ENCODE data around the gene TSPAN18.

DNA sequence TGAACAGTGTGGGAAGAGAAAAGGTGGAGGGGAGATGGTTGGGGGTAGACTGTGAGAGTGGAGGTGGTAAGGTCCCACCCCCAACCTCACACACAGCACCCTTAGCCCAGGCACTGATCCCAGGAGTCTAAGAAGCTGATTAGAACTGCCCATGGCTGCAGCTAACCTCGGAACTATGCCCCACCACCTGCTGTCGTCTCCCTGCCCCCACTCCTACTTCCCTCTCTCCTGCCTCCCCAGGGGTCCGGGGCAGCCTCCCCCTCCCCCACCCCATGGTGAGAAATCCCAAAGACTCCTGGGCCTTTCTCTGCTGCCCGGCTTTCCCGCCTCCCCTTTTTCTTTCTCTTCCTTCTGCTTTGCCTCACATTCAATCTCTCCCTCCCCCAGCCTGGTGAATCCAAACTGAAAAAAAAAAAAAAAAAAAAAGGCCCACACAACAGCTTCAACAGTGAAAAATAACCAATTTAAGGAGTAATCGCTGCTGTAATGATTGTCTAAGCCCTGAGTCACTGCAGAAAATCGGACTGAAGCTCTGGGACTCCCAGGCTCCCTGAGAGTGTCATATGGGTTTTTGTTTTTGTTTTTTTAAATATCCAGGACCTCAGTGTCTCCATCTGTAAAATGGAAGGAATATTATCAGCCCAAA is 233.6 kb downstream of the TSPAN18 start:
- TF ChIP-seq EZH2 (IDR thresholded peaks at IDR 0.05) (no peak), POLR2A (IDR thresholded peaks at IDR 0.05; ENCODE audit: borderline replicate concordance, extremely low read depth, insufficient read depth, insufficient read length) (no peak), TCF7L2 (IDR thresholded peaks at IDR 0.05; ENCODE audit: borderline replicate concordance, extremely low read depth, insufficient read depth, insufficient read length) (no peak), ZFX (IDR thresholded peaks at IDR 0.05) (no peak), RAD21 (IDR thresholded peaks at IDR 0.05; ENCODE audit: low read depth) (no peak), ZNF274 (IDR thresholded peaks at IDR 0.05; ENCODE audit: low read depth, low read length) (no peak), YY1 (IDR thresholded peaks at IDR 0.05; ENCODE audit: extremely low read depth, insufficient replicate concordance, low read depth, low read length) (no peak), POLR2AphosphoS5 (IDR thresholded peaks at IDR 0.05; ENCODE audit: low read depth, low read length) (no peak), SRF (IDR thresholded peaks at IDR 0.05; ENCODE audit: low read depth) (no peak), EZH2phosphoT487 (IDR thresholded peaks at IDR 0.05; ENCODE audit: borderline replicate concordance) (no peak), EGR1 (IDR thresholded peaks at IDR 0.05; ENCODE audit: low read depth) (no peak)
- TF ChIP-seq, protein P1, sequence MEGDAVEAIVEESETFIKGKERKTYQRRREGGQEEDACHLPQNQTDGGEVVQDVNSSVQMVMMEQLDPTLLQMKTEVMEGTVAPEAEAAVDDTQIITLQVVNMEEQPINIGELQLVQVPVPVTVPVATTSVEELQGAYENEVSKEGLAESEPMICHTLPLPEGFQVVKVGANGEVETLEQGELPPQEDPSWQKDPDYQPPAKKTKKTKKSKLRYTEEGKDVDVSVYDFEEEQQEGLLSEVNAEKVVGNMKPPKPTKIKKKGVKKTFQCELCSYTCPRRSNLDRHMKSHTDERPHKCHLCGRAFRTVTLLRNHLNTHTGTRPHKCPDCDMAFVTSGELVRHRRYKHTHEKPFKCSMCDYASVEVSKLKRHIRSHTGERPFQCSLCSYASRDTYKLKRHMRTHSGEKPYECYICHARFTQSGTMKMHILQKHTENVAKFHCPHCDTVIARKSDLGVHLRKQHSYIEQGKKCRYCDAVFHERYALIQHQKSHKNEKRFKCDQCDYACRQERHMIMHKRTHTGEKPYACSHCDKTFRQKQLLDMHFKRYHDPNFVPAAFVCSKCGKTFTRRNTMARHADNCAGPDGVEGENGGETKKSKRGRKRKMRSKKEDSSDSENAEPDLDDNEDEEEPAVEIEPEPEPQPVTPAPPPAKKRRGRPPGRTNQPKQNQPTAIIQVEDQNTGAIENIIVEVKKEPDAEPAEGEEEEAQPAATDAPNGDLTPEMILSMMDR (IDR thresholded peaks at IDR 0.05 in 2 of 3, conservative IDR thresholded peaks at IDR 0.05 in 1 of 3; ENCODE audit: borderline replicate concordance in 1 of 3, insufficient read depth in 1 of 3, low read depth in 2 of 3, low read length in 2 of 3): no peak

Measured in HCT116 (cell line).